ENCODE data around the gene HHAT. TPM values are rescaled to one million over a fixed set of nuclear protein-coding genes. Genes with fewer than 3 reads are reported as not detected.
"Not testable (repeated sequence)": the region's sequence is repeated elsewhere in the genome, so short reads cannot be mapped to it uniquely, and the experiment has no call there.

The HHAT gene
- total RNA-seq, 3 donors from 2014 or later, result 3.8 to 31.6 (median 15.1) TPM

GRCh38 chr1:210344706-210345105 lies 16.0 kb downstream of the HHAT start:
- no peaks in the 10 kb centered on the region for H3K27me3 ChIP-seq
- H3K27ac ChIP-seq, result no peak overlapping the region
- peaks cover 0 to 4% of the 10 kb centered on the region in 2 donors for H3K4me1 ChIP-seq
- H3K4me3 ChIP-seq, result no peak overlapping the region
- no peaks in the 10 kb centered on the region for H3K9me3 ChIP-seq
- DNase-seq (ENCODE audit: low spot score in 2 of 2), result no peak
- TF ChIP-seq POLR2AphosphoS5 (IDR thresholded peaks at IDR 0.05) (no peak), POLR2A (IDR thresholded peaks at IDR 0.05) (no peak)
- TF ChIP-seq, protein P1, sequence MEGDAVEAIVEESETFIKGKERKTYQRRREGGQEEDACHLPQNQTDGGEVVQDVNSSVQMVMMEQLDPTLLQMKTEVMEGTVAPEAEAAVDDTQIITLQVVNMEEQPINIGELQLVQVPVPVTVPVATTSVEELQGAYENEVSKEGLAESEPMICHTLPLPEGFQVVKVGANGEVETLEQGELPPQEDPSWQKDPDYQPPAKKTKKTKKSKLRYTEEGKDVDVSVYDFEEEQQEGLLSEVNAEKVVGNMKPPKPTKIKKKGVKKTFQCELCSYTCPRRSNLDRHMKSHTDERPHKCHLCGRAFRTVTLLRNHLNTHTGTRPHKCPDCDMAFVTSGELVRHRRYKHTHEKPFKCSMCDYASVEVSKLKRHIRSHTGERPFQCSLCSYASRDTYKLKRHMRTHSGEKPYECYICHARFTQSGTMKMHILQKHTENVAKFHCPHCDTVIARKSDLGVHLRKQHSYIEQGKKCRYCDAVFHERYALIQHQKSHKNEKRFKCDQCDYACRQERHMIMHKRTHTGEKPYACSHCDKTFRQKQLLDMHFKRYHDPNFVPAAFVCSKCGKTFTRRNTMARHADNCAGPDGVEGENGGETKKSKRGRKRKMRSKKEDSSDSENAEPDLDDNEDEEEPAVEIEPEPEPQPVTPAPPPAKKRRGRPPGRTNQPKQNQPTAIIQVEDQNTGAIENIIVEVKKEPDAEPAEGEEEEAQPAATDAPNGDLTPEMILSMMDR (IDR thresholded peaks at IDR 0.05), result no peak
- intact Hi-C loops (cut with DNase I; ENCODE audit: low total_unique reads), result no loop called here
- H3K36me3 ChIP-seq, result no peaks in the 10 kb centered on the region

GRCh38 chr1:210347112-210347511 lies 18.4 kb downstream of the HHAT start:
- DNase-seq (ENCODE audit: low spot score in 2 of 2), result no peak
- H3K27me3 ChIP-seq, result no peaks in the 10 kb centered on the region
- peaks cover 0 to 4% of the 10 kb centered on the region in 2 donors for H3K4me1 ChIP-seq
- no peak overlapping the region for H3K27ac ChIP-seq
- H3K36me3 ChIP-seq, result no peaks in the 10 kb centered on the region
- no peaks in the 10 kb centered on the region for H3K9me3 ChIP-seq
- intact Hi-C loops (cut with DNase I; ENCODE audit: low total_unique reads), result no loop called here
- no peak overlapping the region for H3K4me3 ChIP-seq
- TF ChIP-seq POLR2A (IDR thresholded peaks at IDR 0.05) (no peak), POLR2AphosphoS5 (IDR thresholded peaks at IDR 0.05) (no peak)
- TF ChIP-seq, protein P1 (IDR thresholded peaks at IDR 0.05), result no peak

- Histone ChIP-seq H3K27me3 (no peaks in the 10 kb centered on the region), H3K9me3 (no peaks in the 10 kb centered on the region), H3K36me3 (no peaks in the 10 kb centered on the region), H3K4me3 (no peak overlapping the region), H3K4me1 (no peaks in the 10 kb centered on the region), H3K27ac (no peak overlapping the region)
- intact Hi-C loops (cut with DNase I; ENCODE audit: low total_unique reads), result no loop called here
- DNase-seq (ENCODE audit: low spot score in 2 of 2), result no peak
- no peak for TF ChIP-seq POLR2A (IDR thresholded peaks at IDR 0.05)
- TF ChIP-seq, protein P1 (IDR thresholded peaks at IDR 0.05), result no peak
Measured at GRCh38 chr1:210351496-210351895, 22.8 kb downstream of the HHAT start.

GRCh38 chr1:210352575-210352974 lies 23.9 kb downstream of the HHAT start:
- Histone ChIP-seq H3K4me3 (no peak overlapping the region), H3K36me3 (no peaks in the 10 kb centered on the region), H3K27me3 (no peaks in the 10 kb centered on the region), H3K27ac (no peak overlapping the region), H3K9me3 (no peaks in the 10 kb centered on the region), H3K4me1 (no peaks in the 10 kb centered on the region)
- TF ChIP-seq, protein P1 (IDR thresholded peaks at IDR 0.05), result no peak
- TF ChIP-seq POLR2AphosphoS5 (IDR thresholded peaks at IDR 0.05), result no peak
- no peak for TF ChIP-seq POLR2A (IDR thresholded peaks at IDR 0.05)
- intact Hi-C loops (cut with DNase I; ENCODE audit: low total_unique reads), result no loop called here
- no peak for DNase-seq (ENCODE audit: low spot score in 2 of 2)

- intact Hi-C loops (cut with DNase I; ENCODE audit: low total_unique reads); H3K4me3 ChIP-seq; H3K27me3 ChIP-seq; H3K9me3 ChIP-seq; DNase-seq (ENCODE audit: low spot score in 2 of 2); H3K27ac ChIP-seq; H3K4me1 ChIP-seq; H3K36me3 ChIP-seq: not testable (repeated sequence)
Measured at GRCh38 chr1:210354305-210354704, 25.6 kb downstream of the HHAT start.

DNA sequence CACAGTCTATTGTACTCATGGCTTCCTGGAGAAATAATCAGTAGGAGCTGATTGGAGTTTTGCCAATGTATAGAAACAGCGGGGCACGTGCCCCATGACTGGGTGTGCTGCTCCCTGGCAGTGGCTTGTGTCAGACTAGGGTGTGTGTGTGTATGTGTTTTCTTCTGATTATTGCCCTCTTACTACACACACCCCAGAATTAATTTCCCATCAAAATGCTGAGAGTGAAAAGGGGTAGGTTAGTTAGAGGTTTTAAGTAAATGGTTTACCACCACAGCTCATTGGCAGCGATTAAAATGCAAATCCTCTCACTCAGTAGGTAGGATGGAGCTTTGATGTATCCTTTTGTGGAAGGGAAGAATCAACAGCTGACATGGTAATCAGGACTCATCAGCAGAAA lies 29.9 kb downstream of the HHAT start:
- TF ChIP-seq, protein P1 (IDR thresholded peaks at IDR 0.05), result no peak
- TF ChIP-seq POLR2A (IDR thresholded peaks at IDR 0.05) (no peak), POLR2AphosphoS5 (IDR thresholded peaks at IDR 0.05) (no peak)
- H3K36me3 ChIP-seq, result no peaks in the 10 kb centered on the region
- H3K4me1 ChIP-seq, result peaks cover 0 to 7% of the 10 kb centered on the region in 2 donors
- no peak for DNase-seq (ENCODE audit: low spot score in 2 of 2)
- H3K27me3 ChIP-seq, result no peaks in the 10 kb centered on the region
- no peaks in the 10 kb centered on the region for H3K9me3 ChIP-seq
- H3K27ac ChIP-seq, result no peak overlapping the region
- intact Hi-C loops (cut with DNase I; ENCODE audit: low total_unique reads), result no loop called here
- H3K4me3 ChIP-seq, result no peak overlapping the region

Data from breast epithelium (tissue), 4 donors.